Mesenchymal stem cell (in vitro differentiated cells and primary cell): Measurements from ENCODE around the gene SSH3.

Source experiments
- DNase-seq: peaks from one replicate; pipeline ENCODE4 v3.0.0-alpha.2; 2013
- H2AFZ ChIP-seq: one replicate; pipeline ENCODE4 v1.6.1; 2013; ENCODE audit warnings: low read depth, mild to moderate bottlenecking, control low read depth, inconsistent platforms, low read length, moderate library complexity
- H2AK5ac ChIP-seq: 2 replicates; pipeline ENCODE4 v1.6.1; 2013; ENCODE audit warnings: low read length, moderate library complexity, mild to moderate bottlenecking, inconsistent platforms; ENCODE audit not compliant: severe bottlenecking
- H2BK120ac ChIP-seq: one replicate; pipeline ENCODE4 v1.6.1; 2013; ENCODE audit warnings: low read depth, mild to moderate bottlenecking, inconsistent platforms, low read length, moderate library complexity
- H2BK12ac ChIP-seq, 2 experiments: one replicate each; pipeline ENCODE4 v1.6.1; 2013; ENCODE audit warnings: inconsistent platforms in 2 of 2, low read length in 2 of 2, mild to moderate bottlenecking in 2 of 2, moderate library complexity in 2 of 2, control low read depth in 1 of 2
- H2BK15ac ChIP-seq: one replicate; pipeline ENCODE4 v1.6.1; 2013; ENCODE audit warnings: mild to moderate bottlenecking, low read depth, inconsistent platforms; ENCODE audit not compliant: poor library complexity, severe bottlenecking
- H2BK5ac ChIP-seq: 2 replicates; pipeline ENCODE4 v1.6.1; 2013; ENCODE audit warnings: low read depth, mild to moderate bottlenecking, low read length, control low read depth, inconsistent platforms; ENCODE audit not compliant: poor library complexity, severe bottlenecking
- H3K14ac ChIP-seq, 2 experiments: one replicate each; pipeline ENCODE4 v1.6.1; 2013; ENCODE audit warnings: inconsistent platforms in 2 of 2, low read length in 2 of 2, control low read depth in 1 of 2, mild to moderate bottlenecking in 1 of 2, moderate library complexity in 1 of 2
- H3K18ac ChIP-seq, 2 experiments: one replicate each; pipeline ENCODE4 v1.6.1; 2013; ENCODE audit warnings: inconsistent platforms in 2 of 2, low read length in 2 of 2, control low read depth in 1 of 2, low read depth in 1 of 2, mild to moderate bottlenecking in 1 of 2
- H3K23ac ChIP-seq, 2 experiments: one replicate each; pipeline ENCODE4 v1.6.1; 2013; ENCODE audit warnings: inconsistent platforms in 2 of 2, low read length in 2 of 2, mild to moderate bottlenecking in 2 of 2, moderate library complexity in 2 of 2, control low read depth in 1 of 2
- H3K27ac ChIP-seq: 2 replicates; pipeline ENCODE4 v1.5.1; 2013; ENCODE audit warnings: mild to moderate bottlenecking, moderate library complexity, low read length, control low read depth, inconsistent platforms; ENCODE audit not compliant: poor library complexity, severe bottlenecking
- H3K27me3 ChIP-seq, 2 experiments: 2 replicates each; pipeline versions ENCODE4 v1.6.1 to v1.7.0; 2013; ENCODE audit warnings: low read length in 2 of 2, mild to moderate bottlenecking in 2 of 2, moderate library complexity in 2 of 2, control low read depth in 1 of 2, inconsistent platforms in 1 of 2; ENCODE audit not compliant: control insufficient read depth in 1 of 2, insufficient read depth in 1 of 2
- H3K36me3 ChIP-seq, 2 experiments: 2 replicates each; pipeline versions ENCODE4 v1.6.1 to v1.7.0; 2013; ENCODE audit warnings: low read length in 2 of 2, control low read depth in 1 of 2, inconsistent platforms in 1 of 2, low read depth in 1 of 2, mild to moderate bottlenecking in 1 of 2; ENCODE audit not compliant: insufficient read depth in 2 of 2, control insufficient read depth in 1 of 2
- H3K4ac ChIP-seq, 2 experiments: one replicate each; pipeline ENCODE4 v1.6.1; 2013; ENCODE audit warnings: inconsistent platforms in 2 of 2, low read length in 2 of 2, mild to moderate bottlenecking in 2 of 2, moderate library complexity in 2 of 2, control low read depth in 1 of 2, low read depth in 1 of 2
- H3K4me1 ChIP-seq: 2 replicates; pipeline ENCODE4 v1.6.1; 2013; ENCODE audit warnings: low read depth, low read length, control low read depth; ENCODE audit not compliant: control insufficient read depth, insufficient read depth
- H3K4me2 ChIP-seq: 2 replicates; pipeline ENCODE4 v1.6.1; 2013; ENCODE audit warnings: low read length, mild to moderate bottlenecking, inconsistent platforms; ENCODE audit not compliant: poor library complexity, severe bottlenecking
- H3K4me3 ChIP-seq, 2 experiments: 2 replicates each; pipeline versions ENCODE4 v1.5.1 to v1.7.0; 2013; ENCODE audit warnings: low read length in 2 of 2, mild to moderate bottlenecking in 2 of 2, control low read depth in 1 of 2, low read depth in 1 of 2; ENCODE audit not compliant: insufficient read depth in 1 of 2
- H3K79me1 ChIP-seq: replicated peaks from 2 replicates; pipeline ENCODE4 v1.6.1; 2013; ENCODE audit warnings: mild to moderate bottlenecking, control low read depth, low read length, inconsistent platforms; ENCODE audit not compliant: poor library complexity, severe bottlenecking
- H3K9ac ChIP-seq: 2 replicates; pipeline ENCODE4 v1.7.0; 2013; ENCODE audit warnings: mild to moderate bottlenecking, low read length, moderate library complexity
- H3K9me3 ChIP-seq: 2 replicates; pipeline ENCODE4 v1.7.0; 2013; ENCODE audit warnings: mild to moderate bottlenecking, low read length; ENCODE audit not compliant: control insufficient read depth
- H4K8ac ChIP-seq: one replicate; pipeline ENCODE4 v1.6.1; 2013; ENCODE audit warnings: inconsistent platforms, mild to moderate bottlenecking, low read length, moderate library complexity
- H4K91ac ChIP-seq: one replicate; pipeline ENCODE4 v1.6.1; 2013; ENCODE audit warnings: mild to moderate bottlenecking, low read length, inconsistent platforms
- WGBS: methylation state at CpG from one replicate; pipeline ENCODE4 v1.1.7; 2013; ENCODE audit warnings: mixed read lengths; 5-methylcytosine and 5-hydroxymethylcytosine counted together

SSH3 gene

GRCh38 chr11:67285541-67286498 is 17.5 kb upstream of the SSH3 start:
- Histone ChIP-seq H3K18ac (no peak overlapping the region), H3K36me3 (peaks cover 63 to 75% of the 10 kb centered on the region in 2 experiments), H2BK120ac (no peak overlapping the region), H3K9ac (no peak overlapping the region), H4K91ac (peak overlapping the region; percentile 12), H3K4me2 (no peak overlapping the region), H3K14ac (no peak overlapping the region), H4K8ac (no peak overlapping the region), H3K27me3 (no peaks in the 10 kb centered on the region), H3K27ac (no peak overlapping the region), H3K4me3 (no peak overlapping the region), H2BK15ac (no peak overlapping the region), H3K4me1 (peaks cover 21% of the 10 kb centered on the region), H3K23ac (no peak overlapping the region), H2AK5ac (no peak overlapping the region), H2BK12ac (peak overlapping the region in 1 of 2 experiments; percentile 2), H3K79me1 (peaks cover 36% of the 10 kb centered on the region), H3K4ac (no peak overlapping the region), H3K9me3 (no peaks in the 10 kb centered on the region), H2AFZ (no peak overlapping the region), H2BK5ac (no peak overlapping the region)
- WGBS = 96% methylated on average over 39 of the region's 39 CpGs
- DNase-seq = no peak

GRCh38 chr11:67286621-67287333 is 16.6 kb upstream of the SSH3 start:
- peaks cover 36% of the 10 kb centered on the region for H3K79me1 ChIP-seq
- H2BK120ac ChIP-seq = no peak overlapping the region
- peak overlapping the region in 1 of 2 experiments; percentile 10 for H3K4ac ChIP-seq
- 94% methylated on average over 8 of the region's 8 CpGs for WGBS
- no peak overlapping the region for H3K27ac ChIP-seq
- peak overlapping the region; percentile 12 for H3K9ac ChIP-seq
- H3K4me2 ChIP-seq = no peak overlapping the region
- H4K91ac ChIP-seq = peak overlapping the region; percentile 86
- H3K4me1 ChIP-seq = peaks cover 27% of the 10 kb centered on the region
- peaks cover 61 to 75% of the 10 kb centered on the region in 2 experiments for H3K36me3 ChIP-seq
- no peaks in the 10 kb centered on the region for H3K27me3 ChIP-seq
- H3K18ac ChIP-seq = no peak overlapping the region
- H2BK12ac ChIP-seq = peak overlapping the region in 1 of 2 experiments; percentile 61
- H4K8ac ChIP-seq = peak overlapping the region; percentile 96
- H3K4me3 ChIP-seq = no peak overlapping the region
- H3K14ac ChIP-seq = no peak overlapping the region
- no peak overlapping the region for H2AK5ac ChIP-seq
- H3K23ac ChIP-seq = no peak overlapping the region
- H3K9me3 ChIP-seq = no peaks in the 10 kb centered on the region
- H2BK15ac ChIP-seq = no peak overlapping the region
- H2AFZ ChIP-seq = no peak overlapping the region
- no peak overlapping the region for H2BK5ac ChIP-seq
- DNase-seq = no peak

- Histone ChIP-seq H3K27ac (peak overlapping the region; percentile 95), H2BK15ac (peak overlapping the region; percentile 38), H3K4me3 (peak overlapping the region in 1 of 2 experiments; percentile 82), H3K36me3 (peaks cover 61 to 73% of the 10 kb centered on the region in 2 experiments), H3K18ac (peak overlapping the region; percentile 92 to 97), H3K4me2 (peak overlapping the region; percentile 94), H4K91ac (peak overlapping the region; percentile 86), H2BK120ac (peak overlapping the region; percentile 83), H3K27me3 (no peaks in the 10 kb centered on the region), H2BK5ac (peak overlapping the region; percentile 4), H3K79me1 (peaks cover 39% of the 10 kb centered on the region), H3K9me3 (no peaks in the 10 kb centered on the region), H2AFZ (no peak overlapping the region), H3K23ac (no peak overlapping the region), H3K14ac (peak overlapping the region in 1 of 2 experiments; percentile 95), H3K4ac (peak overlapping the region; percentile 86 to 90), H2AK5ac (peak overlapping the region; percentile 79), H3K4me1 (peaks cover 33% of the 10 kb centered on the region), H4K8ac (peak overlapping the region; percentile 96), H3K9ac (peak overlapping the region; percentile 89), H2BK12ac (peak overlapping the region; percentile 15 to 61)
- no peak for DNase-seq
- 94% methylated on average over 14 of the region's 14 CpGs for WGBS
Observed at GRCh38 chr11:67287355-67288197, 15.8 kb upstream of the SSH3 start.
